Measurements from ENCODE around the gene PRPF40A. TPM values are rescaled to one million over a fixed set of nuclear protein-coding genes. Genes with fewer than 3 reads are reported as not detected.

Gene PRPF40A
- total and polyA plus RNA-seq, 2 of the 13 experiments (the other 11 are each of a cell fraction or from before 2014, with no cell fraction given): 146 to 207 TPM

GRCh38 chr2:152650768-152651371 lies 66.4 kb downstream of the PRPF40A start:
- Histone ChIP-seq H3K27ac (ENCODE audit: extremely low read length, insufficient read depth, low read length) (no peak overlapping the region), H3K36me3 (replicated peaks in 1 of 2; ENCODE audit: control insufficient read depth in 1 of 2, insufficient read depth in 2 of 2, low read length in 2 of 2) (peaks cover 1 to 30% of the 10 kb centered on the region in 2 experiments), H4K20me1 (ENCODE audit: insufficient read depth, low read length) (peaks cover 10% of the 10 kb centered on the region; the same call in 1 of the 2 replicates), H2AFZ (ENCODE audit: low read length) (no peak overlapping the region), H3K79me2 (ENCODE audit: insufficient read depth, low read length) (no peaks in the 10 kb centered on the region), H3K4me2 (ENCODE audit: low read depth, low read length) (no peak overlapping the region), H3K9me3 (ENCODE audit: low read length) (no peaks in the 10 kb centered on the region), H3K9ac (ENCODE audit: insufficient read depth, low read depth, low read length) (no peak overlapping the region), H3K27me3 (ENCODE audit: control insufficient read depth in 1 of 2, insufficient read depth in 2 of 2, low read length in 2 of 2) (no peaks in the 10 kb centered on the region), H3K4me3 (replicated peaks in 1 of 3; ENCODE audit: insufficient read depth in 1 of 3, low read depth in 2 of 3, low read length in 3 of 3) (no peak overlapping the region), H3K4me1 (ENCODE audit: insufficient read depth, low read length) (peaks cover 27% of the 10 kb centered on the region)
- intact Hi-C loops (cut with micrococcal nuclease; ENCODE audit: unreplicated experiment): no loop called here
- no peak for DNase-seq (ENCODE audit: low spot score)
- FAIRE-seq: no peak
- no TSS peak for BruUV-seq (replicated peaks)
- POLR2A ChIA-PET: no interaction called here
- WGBS (ENCODE audit: low lambda C conversion rate): 98% methylated on average over 6 of the region's 6 CpGs
- no peak for ATAC-seq
- TF ChIP-seq ZEB1 (IDR thresholded peaks at IDR 0.05; ENCODE audit: insufficient replicate concordance, low read depth) (no peak), TBX3 (IDR thresholded peaks at IDR 0.05; ENCODE audit: borderline replicate concordance) (no peak), RBM22 (optimal IDR thresholded peaks at IDR 0.05; ENCODE audit: low read length) (peak; percentile 90), ZNF766 (CRISPR knock-in tag; IDR thresholded peaks at IDR 0.05; ENCODE audit: borderline replicate concordance) (no peak), RFX1 (IDR thresholded peaks at IDR 0.05) (no peak), FOXM1 (CRISPR knock-in tag; IDR thresholded peaks at IDR 0.05) (no peak), AHR (CRISPR knock-in tag; IDR thresholded peaks at IDR 0.05) (no peak), SIX4 (CRISPR knock-in tag; IDR thresholded peaks at IDR 0.05) (no peak), ZNF501 (CRISPR knock-in tag; IDR thresholded peaks at IDR 0.05) (no peak), PAF1 (CRISPR knock-in tag; IDR thresholded peaks at IDR 0.05) (peak; percentile 74; the same call in 1 of the 2 replicates), NFIC (IDR thresholded peaks at IDR 0.05; ENCODE audit: low read length) (peak; percentile 27; the same call in 1 of the 2 replicates), POLR2G (IDR thresholded peaks at IDR 0.05; ENCODE audit: low read depth, low read length) (peak; percentile 49; the same call in 1 of the 2 replicates), POLR2AphosphoS2 (IDR thresholded peaks at IDR 0.05; ENCODE audit: low read depth, low read length) (peak; percentile 53; the same call in 1 of the 2 replicates), AGO2 (optimal IDR thresholded peaks at IDR 0.05; ENCODE audit: low read depth, low read length) (peak; percentile 54)
- in situ Hi-C loops (cut with HindIII; ENCODE audit: extremely low pct_ligation_motif_present, low pct_unique_long_range_greater_than_20kb): loop anchor here (25.0 kb wide), 1 partner anchor 1189 kb away; no protein-coding TSS in a partner anchor
- CTCF ChIA-PET (ENCODE audit: low intra/inter-chr PET ratio, low total read pairs): no interaction called here

Data from HepG2 (cell line).